HepG2 (cell line): ENCODE measurements around the gene LMF2. TPM values are rescaled to one million over a fixed set of nuclear protein-coding genes. Genes with fewer than 3 reads are reported as not detected.

Experiments
- ATAD3A ChIP-seq: sonication (generic); formaldehyde crosslinking; IDR thresholded peaks from 2 replicates; pipeline ENCODE4 v1.4.0; 2020; ENCODE audit warnings: missing genetic modification reagents
- CENPT ChIP-seq: sonication (generic); formaldehyde crosslinking; IDR thresholded peaks from 2 replicates; pipeline ENCODE4 v1.8.0; 2022; ENCODE audit warnings: low read depth, mild to moderate bottlenecking, moderate library complexity, missing genetic modification reagents
- ETV5 ChIP-seq: IDR thresholded peaks from 2 replicates; pipeline ENCODE4 v1.6.1; 2018; ENCODE audit warnings: missing biosample characterization, missing genetic modification reagents, inconsistent platforms, borderline replicate concordance
- GATAD1 ChIP-seq: IDR thresholded peaks from 2 replicates; pipeline ENCODE4 v1.6.1; 2016; ENCODE audit warnings: missing genetic modification reagents, missing compliant biosample characterization
- HOXA3 ChIP-seq: sonication (generic); formaldehyde crosslinking; IDR thresholded peaks from 2 replicates; pipeline ENCODE4 v1.5.0; 2020; ENCODE audit warnings: missing genetic modification reagents
- KDM4B ChIP-seq: sonication (generic); formaldehyde crosslinking; IDR thresholded peaks from 2 replicates; pipeline ENCODE4 v1.4.0; 2020; ENCODE audit warnings: missing genetic modification reagents
- MED8 ChIP-seq: sonication (generic); formaldehyde crosslinking; IDR thresholded peaks from 2 replicates; pipeline ENCODE4 v1.8.1; 2023; ENCODE audit warnings: mild to moderate bottlenecking, missing genetic modification reagents; ENCODE audit not compliant: insufficient replicate concordance
- MLLT10 ChIP-seq: sonication (generic); formaldehyde crosslinking; IDR thresholded peaks from 2 replicates; pipeline ENCODE4 v1.4.0; 2020; ENCODE audit warnings: missing genetic modification reagents
- NFRKB ChIP-seq: fragments of 450-650 bp; IDR thresholded peaks from 2 replicates; pipeline ENCODE4 v1.6.1; 2017
- NR0B2 ChIP-seq: sonication (generic); formaldehyde crosslinking; IDR thresholded peaks from 2 replicates; pipeline ENCODE4 v1.4.0; 2020; ENCODE audit warnings: mild to moderate bottlenecking, missing genetic modification reagents
- SP5 ChIP-seq: IDR thresholded peaks from 2 replicates; pipeline ENCODE4 v1.6.1; 2016; ENCODE audit warnings: low read depth, borderline replicate concordance
- ZNF160 ChIP-seq: sonication (generic); formaldehyde crosslinking; IDR thresholded peaks from 2 replicates; pipeline ENCODE4 v1.8.0; 2022; ENCODE audit warnings: mild to moderate bottlenecking, inconsistent platforms, missing genetic modification reagents
- ZNF232 ChIP-seq: sonication (generic); formaldehyde crosslinking; IDR thresholded peaks from 2 replicates; pipeline ENCODE4 v1.4.0; 2020; ENCODE audit warnings: missing genetic modification reagents, borderline replicate concordance
- ZNF326 ChIP-seq: sonication (generic); formaldehyde crosslinking; IDR thresholded peaks from 2 replicates; pipeline ENCODE4 v1.4.0; 2020; ENCODE audit warnings: missing genetic modification reagents, borderline replicate concordance
- ZNF382 ChIP-seq: sonication (generic); formaldehyde crosslinking; IDR thresholded peaks from 2 replicates; pipeline ENCODE4 v1.5.0; 2020; ENCODE audit warnings: missing genetic modification reagents, mild to moderate bottlenecking, borderline replicate concordance
- ZNF383 ChIP-seq: sonication (generic); formaldehyde crosslinking; IDR thresholded peaks from 2 replicates; pipeline ENCODE4 v1.4.0; 2020; ENCODE audit warnings: missing genetic modification reagents, mild to moderate bottlenecking, borderline replicate concordance
- ZNF407 ChIP-seq: sonication (generic); formaldehyde crosslinking; IDR thresholded peaks from one replicate; pipeline ENCODE4 v1.5.1; 2020; ENCODE audit warnings: mild to moderate bottlenecking, missing genetic modification reagents; ENCODE audit errors: not compliant biosample characterization
- ZNF430 ChIP-seq: sonication (generic); formaldehyde crosslinking; IDR thresholded peaks from 2 replicates; pipeline ENCODE4 v1.9.0; 2021; ENCODE audit warnings: mild to moderate bottlenecking, missing genetic modification reagents
- ZNF513 ChIP-seq: sonication (generic); formaldehyde crosslinking; conservative IDR thresholded peaks from 2 replicates; pipeline ENCODE4 v1.5.0; 2020; ENCODE audit warnings: missing genetic modification reagents
- ZNF713 ChIP-seq: sonication (generic); formaldehyde crosslinking; IDR thresholded peaks from 2 replicates; pipeline ENCODE4 v1.4.0; 2020; ENCODE audit warnings: mild to moderate bottlenecking, missing genetic modification reagents
- polyA plus RNA-seq, 8 experiments: library from polyadenylated mRNA; depleted of rRNA in 3 of 8; stranded (reverse) in 7 of 8; unstranded in 1 of 8; fragments of >200 nt; fragmentation: Illumina TruSeq in 4 of 8; extraction: Trizol in 4 of 8; gene quantifications; 2 replicates each; pipeline versions ENCODE4 v1.2.1 to v1.2.3, GENCODE V29; 2011 to 2016; ENCODE audit warnings: low read depth in 4 of 8, missing spikeins in 1 of 8, mixed read lengths in 1 of 8; ENCODE audit not compliant: insufficient read depth in 1 of 8
- total RNA-seq, 5 experiments: library from RNA; depleted of rRNA; stranded (reverse); fragments of >200 nt; fragmentation: Illumina TruSeq; extraction: Trizol; gene quantifications; 2 replicates each; pipeline ENCODE4 v1.2.3, GENCODE V29; 2016; ENCODE audit warnings: low read depth in 1 of 5

Gene LMF2
- total and polyA plus RNA-seq, 2 of the 13 experiments (the other 11 are each of a cell fraction or from before 2014, with no cell fraction given): 23.3 to 30.6 TPM

GRCh38 chr22:50507991-50508884 lies 736 bp upstream of the LMF2 start, which contains the start of gene NCAPH2 (continued):
- TF ChIP-seq MED8 (peak; percentile 60), ZNF160 (CRISPR knock-in tag) (0 out of 2 replicates have a peak, but pooled peaks have one; percentile 52), HOXA3 (CRISPR knock-in tag) (peak; percentile 97), CENPT (CRISPR knock-in tag) (no peak), KDM4B (CRISPR knock-in tag) (no peak), ETV5 (CRISPR knock-in tag) (peak; percentile 62), ZNF407 (CRISPR knock-in tag) (no peak), ZNF513 (CRISPR knock-in tag) (no peak), ZNF383 (CRISPR knock-in tag) (no peak), ZNF382 (no peak), SP5 (CRISPR knock-in tag) (no peak; the same call in 1 of the 2 replicates), NFRKB (no peak), GATAD1 (CRISPR knock-in tag) (peak; percentile 99), NR0B2 (CRISPR knock-in tag) (peak; percentile 54; the same call in 1 of the 2 replicates), ATAD3A (CRISPR knock-in tag) (no peak), ZNF232 (CRISPR knock-in tag) (peak; percentile 84; the same call in 1 of the 2 replicates), MLLT10 (no peak), ZNF430 (peak; percentile 68; the same call in 1 of the 2 replicates), ZNF326 (CRISPR knock-in tag) (no peak), ZNF713 (CRISPR knock-in tag) (no peak)
